HepG2 (cell line): ENCODE results near the gene SETD1B. TPM values are rescaled to one million over a fixed set of nuclear protein-coding genes. Genes with fewer than 3 reads are reported as not detected.

Experiments
- ETV5 ChIP-seq: IDR thresholded peaks from 2 replicates; pipeline ENCODE4 v1.6.1; 2018; ENCODE audit warnings: missing biosample characterization, missing genetic modification reagents, inconsistent platforms, borderline replicate concordance
- HDAC1 ChIP-seq: sonication (generic); formaldehyde crosslinking; IDR thresholded peaks from 2 replicates; pipeline ENCODE4 v1.5.1; 2020; ENCODE audit warnings: mild to moderate bottlenecking, missing genetic modification reagents
- MIER3 ChIP-seq: IDR thresholded peaks from 2 replicates; pipeline ENCODE4 v1.6.1; 2016; ENCODE audit warnings: missing compliant biosample characterization, borderline replicate concordance
- RARG ChIP-seq: sonication (generic); formaldehyde crosslinking; IDR thresholded peaks from 2 replicates; pipeline ENCODE4 v1.4.0; 2020; ENCODE audit warnings: low read depth, mild to moderate bottlenecking, missing genetic modification reagents
- SETDB1 ChIP-seq: sonication (generic); formaldehyde crosslinking; IDR thresholded peaks from 2 replicates; pipeline ENCODE4 v1.5.1; 2020; ENCODE audit warnings: missing genetic modification reagents, mild to moderate bottlenecking, borderline replicate concordance
- SRF ChIP-seq: IDR thresholded peaks from 2 replicates; pipeline ENCODE4 v1.6.1; 2011; ENCODE audit warnings: mild to moderate bottlenecking, low read depth, low read length, moderate library complexity
- SRSF9 ChIP-seq: fragments of 200-400 bp; formaldehyde crosslinking; IDR thresholded peaks from 2 replicates; pipeline ENCODE4 v1.6.1; 2018; ENCODE audit warnings: borderline replicate concordance, mild to moderate bottlenecking, low read depth, low read length; ENCODE audit not compliant: insufficient read depth, poor library complexity, severe bottlenecking
- TOE1 ChIP-seq: sonication (generic); formaldehyde crosslinking; IDR thresholded peaks from 2 replicates; pipeline ENCODE4 v1.4.0; 2020; ENCODE audit warnings: mild to moderate bottlenecking, missing genetic modification reagents
- YEATS2 ChIP-seq: sonication (generic); formaldehyde crosslinking; IDR thresholded peaks from 2 replicates; pipeline ENCODE4 v1.4.0; 2020; ENCODE audit warnings: missing genetic modification reagents, borderline replicate concordance
- ZFP36L1 ChIP-seq: sonication (generic); formaldehyde crosslinking; IDR thresholded peaks from 2 replicates; pipeline ENCODE4 v1.8.0; 2022; ENCODE audit warnings: mild to moderate bottlenecking, missing genetic modification reagents, moderate library complexity
- ZNF34 ChIP-seq: sonication (generic); formaldehyde crosslinking; IDR thresholded peaks from 2 replicates; pipeline ENCODE4 v1.4.0; 2020; ENCODE audit warnings: mild to moderate bottlenecking, missing genetic modification reagents, borderline replicate concordance
- ZNF354B ChIP-seq: sonication (generic); formaldehyde crosslinking; IDR thresholded peaks from 2 replicates; pipeline ENCODE4 v1.8.0; 2022; ENCODE audit warnings: mild to moderate bottlenecking, missing genetic modification reagents
- ZNF510 ChIP-seq: sonication (generic); formaldehyde crosslinking; IDR thresholded peaks from 2 replicates; pipeline ENCODE4 v1.4.0; 2020; ENCODE audit warnings: low read depth, mild to moderate bottlenecking, missing genetic modification reagents
- ZNF563 ChIP-seq: sonication (generic); formaldehyde crosslinking; IDR thresholded peaks from 2 replicates; pipeline ENCODE4 v1.8.0; 2022; ENCODE audit warnings: mild to moderate bottlenecking, moderate library complexity, missing genetic modification reagents
- ZNF878 ChIP-seq: sonication (generic); formaldehyde crosslinking; IDR thresholded peaks from 2 replicates; pipeline ENCODE4 v1.8.1; 2023; ENCODE audit warnings: mild to moderate bottlenecking, missing genetic modification reagents, moderate library complexity
- ZNF883 ChIP-seq: sonication (generic); formaldehyde crosslinking; IDR thresholded peaks from 2 replicates; pipeline ENCODE4 v1.5.1; 2020; ENCODE audit warnings: mild to moderate bottlenecking, missing genetic modification reagents; ENCODE audit errors: not compliant biosample characterization
- polyA plus RNA-seq, 8 experiments: library from polyadenylated mRNA; depleted of rRNA in 3 of 8; stranded (reverse) in 7 of 8; unstranded in 1 of 8; fragments of >200 nt; fragmentation: Illumina TruSeq in 4 of 8; extraction: Trizol in 4 of 8; gene quantifications; 2 replicates each; pipeline versions ENCODE4 v1.2.1 to v1.2.3, GENCODE V29; 2011 to 2016; ENCODE audit warnings: low read depth in 4 of 8, missing spikeins in 1 of 8, mixed read lengths in 1 of 8; ENCODE audit not compliant: insufficient read depth in 1 of 8
- total RNA-seq, 5 experiments: library from RNA; depleted of rRNA; stranded (reverse); fragments of >200 nt; fragmentation: Illumina TruSeq; extraction: Trizol; gene quantifications; 2 replicates each; pipeline ENCODE4 v1.2.3, GENCODE V29; 2016; ENCODE audit warnings: low read depth in 1 of 5
- TF ChIP-seq, protein P1 (sequence below): sonication (generic); formaldehyde crosslinking; IDR thresholded peaks from 2 replicates; pipeline ENCODE4 v1.8.0; 2022; ENCODE audit warnings: missing genetic modification reagents, mild to moderate bottlenecking, moderate library complexity, borderline replicate concordance
- TF ChIP-seq, protein P2 (sequence below): sonication (generic); formaldehyde crosslinking; IDR thresholded peaks from 2 replicates; pipeline ENCODE4 v1.5.1; 2020; ENCODE audit warnings: mild to moderate bottlenecking, missing genetic modification reagents
- TF ChIP-seq, protein P3 (sequence below): sonication (generic); formaldehyde crosslinking; IDR thresholded peaks from 2 replicates; pipeline ENCODE4 v1.5.0; 2020; ENCODE audit warnings: missing genetic modification reagents

Gene SETD1B
- total and polyA plus RNA-seq, 2 of the 13 experiments (the other 11 are each of a cell fraction or from before 2014, with no cell fraction given), result 1.1 to 1.4 TPM

DNA sequence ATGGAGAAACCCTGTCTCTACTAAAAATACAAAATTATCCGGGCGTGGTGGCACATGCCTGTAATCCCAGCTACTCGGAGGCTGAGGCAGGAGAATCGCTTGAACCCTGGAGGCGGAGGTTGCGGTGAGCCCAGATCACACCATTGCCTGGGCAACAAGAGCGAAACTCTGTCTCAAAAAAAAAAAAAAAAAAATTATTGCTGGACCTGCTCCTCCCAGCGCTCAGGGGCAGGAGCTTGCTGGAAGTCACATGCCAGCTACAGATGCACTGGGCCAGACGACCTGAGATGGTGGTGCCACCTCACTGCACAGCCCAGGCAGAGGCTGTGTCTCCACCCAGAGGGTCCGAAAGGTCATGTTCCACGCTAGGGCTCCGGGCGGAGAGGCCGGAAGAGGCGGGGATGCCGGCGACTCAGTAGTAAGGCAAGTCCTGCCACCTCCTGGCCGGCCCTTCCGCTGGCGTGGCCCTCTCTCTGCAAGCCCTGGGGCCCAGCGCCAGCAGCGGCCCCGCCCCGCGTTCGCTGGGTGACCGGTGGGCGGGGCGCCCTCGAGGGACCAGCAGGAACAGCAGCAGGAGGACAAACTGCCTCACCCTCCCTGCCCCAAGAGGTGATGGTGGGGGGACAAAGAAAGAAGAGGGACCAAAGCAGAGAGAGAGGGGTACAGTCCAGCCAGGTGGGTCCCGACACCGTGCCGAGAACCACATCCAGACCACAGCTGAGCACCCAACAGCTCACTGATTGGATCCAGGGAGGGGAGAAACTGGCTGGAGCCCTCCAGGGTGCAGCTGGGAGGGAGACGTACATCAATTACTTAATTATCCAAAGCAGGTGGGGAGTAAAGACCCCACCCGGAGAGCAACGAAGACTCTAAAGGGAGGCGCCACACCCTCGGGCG is 6.7 kb upstream of the SETD1B start (continued):
- TF ChIP-seq, protein P1, sequence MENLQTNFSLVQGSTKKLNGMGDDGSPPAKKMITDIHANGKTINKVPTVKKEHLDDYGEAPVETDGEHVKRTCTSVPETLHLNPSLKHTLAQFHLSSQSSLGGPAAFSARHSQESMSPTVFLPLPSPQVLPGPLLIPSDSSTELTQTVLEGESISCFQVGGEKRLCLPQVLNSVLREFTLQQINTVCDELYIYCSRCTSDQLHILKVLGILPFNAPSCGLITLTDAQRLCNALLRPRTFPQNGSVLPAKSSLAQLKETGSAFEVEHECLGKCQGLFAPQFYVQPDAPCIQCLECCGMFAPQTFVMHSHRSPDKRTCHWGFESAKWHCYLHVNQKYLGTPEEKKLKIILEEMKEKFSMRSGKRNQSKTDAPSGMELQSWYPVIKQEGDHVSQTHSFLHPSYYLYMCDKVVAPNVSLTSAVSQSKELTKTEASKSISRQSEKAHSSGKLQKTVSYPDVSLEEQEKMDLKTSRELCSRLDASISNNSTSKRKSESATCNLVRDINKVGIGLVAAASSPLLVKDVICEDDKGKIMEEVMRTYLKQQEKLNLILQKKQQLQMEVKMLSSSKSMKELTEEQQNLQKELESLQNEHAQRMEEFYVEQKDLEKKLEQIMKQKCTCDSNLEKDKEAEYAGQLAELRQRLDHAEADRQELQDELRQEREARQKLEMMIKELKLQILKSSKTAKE, result peak; percentile 85; the same call in 1 of the 2 replicates
- TF ChIP-seq ETV5 (CRISPR knock-in tag) (peak; percentile 99), RARG (CRISPR knock-in tag) (no peak), YEATS2 (peak; percentile 85; the same call in 1 of the 2 replicates), MIER3 (peak; percentile 20; the same call in 1 of the 2 replicates), HDAC1 (CRISPR knock-in tag) (peak; percentile 62), ZNF878 (no peak), ZNF34 (CRISPR knock-in tag) (no peak), ZNF354B (CRISPR knock-in tag) (no peak), ZNF883 (CRISPR knock-in tag) (no peak), SETDB1 (CRISPR knock-in tag) (no peak), ZNF510 (CRISPR knock-in tag) (no peak), SRSF9 (no peak), ZNF563 (CRISPR knock-in tag) (no peak), TOE1 (CRISPR knock-in tag) (no peak), SRF (0 out of 2 replicates have a peak, but pooled peaks have one; percentile 4), ZFP36L1 (no peak; the same call in 1 of the 2 replicates)
- TF ChIP-seq, protein P2, sequence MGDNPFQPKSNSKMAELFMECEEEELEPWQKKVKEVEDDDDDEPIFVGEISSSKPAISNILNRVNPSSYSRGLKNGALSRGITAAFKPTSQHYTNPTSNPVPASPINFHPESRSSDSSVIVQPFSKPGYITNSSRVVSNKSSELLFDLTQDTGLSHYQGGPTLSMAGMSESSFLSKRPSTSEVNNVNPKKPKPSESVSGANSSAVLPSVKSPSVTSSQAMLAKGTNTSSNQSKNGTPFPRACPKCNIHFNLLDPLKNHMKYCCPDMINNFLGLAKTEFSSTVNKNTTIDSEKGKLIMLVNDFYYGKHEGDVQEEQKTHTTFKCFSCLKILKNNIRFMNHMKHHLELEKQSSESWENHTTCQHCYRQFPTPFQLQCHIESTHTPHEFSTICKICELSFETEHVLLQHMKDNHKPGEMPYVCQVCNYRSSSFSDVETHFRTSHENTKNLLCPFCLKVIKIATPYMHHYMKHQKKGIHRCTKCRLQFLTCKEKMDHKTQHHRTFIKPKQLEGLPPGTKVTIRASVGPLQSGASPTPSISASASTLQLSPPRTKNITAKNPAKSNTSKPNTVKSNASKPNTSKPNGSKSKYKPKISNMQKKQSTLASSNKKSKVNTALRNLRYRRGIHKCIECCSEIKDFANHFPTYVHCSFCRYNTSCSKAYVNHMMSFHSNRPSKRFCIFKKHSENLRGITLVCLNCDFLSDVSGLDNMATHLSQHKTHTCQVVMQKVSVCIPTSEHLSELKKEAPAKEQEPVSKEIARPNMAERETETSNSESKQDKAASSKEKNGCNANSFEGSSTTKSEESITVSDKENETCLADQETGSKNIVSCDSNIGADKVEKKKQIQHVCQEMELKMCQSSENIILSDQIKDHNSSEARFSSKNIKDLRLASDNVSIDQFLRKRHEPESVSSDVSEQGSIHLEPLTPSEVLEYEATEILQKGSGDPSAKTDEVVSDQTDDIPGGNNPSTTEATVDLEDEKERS (CRISPR knock-in tag), result 0 out of 2 replicates have a peak, but pooled peaks have one; percentile 20
- TF ChIP-seq, protein P3, sequence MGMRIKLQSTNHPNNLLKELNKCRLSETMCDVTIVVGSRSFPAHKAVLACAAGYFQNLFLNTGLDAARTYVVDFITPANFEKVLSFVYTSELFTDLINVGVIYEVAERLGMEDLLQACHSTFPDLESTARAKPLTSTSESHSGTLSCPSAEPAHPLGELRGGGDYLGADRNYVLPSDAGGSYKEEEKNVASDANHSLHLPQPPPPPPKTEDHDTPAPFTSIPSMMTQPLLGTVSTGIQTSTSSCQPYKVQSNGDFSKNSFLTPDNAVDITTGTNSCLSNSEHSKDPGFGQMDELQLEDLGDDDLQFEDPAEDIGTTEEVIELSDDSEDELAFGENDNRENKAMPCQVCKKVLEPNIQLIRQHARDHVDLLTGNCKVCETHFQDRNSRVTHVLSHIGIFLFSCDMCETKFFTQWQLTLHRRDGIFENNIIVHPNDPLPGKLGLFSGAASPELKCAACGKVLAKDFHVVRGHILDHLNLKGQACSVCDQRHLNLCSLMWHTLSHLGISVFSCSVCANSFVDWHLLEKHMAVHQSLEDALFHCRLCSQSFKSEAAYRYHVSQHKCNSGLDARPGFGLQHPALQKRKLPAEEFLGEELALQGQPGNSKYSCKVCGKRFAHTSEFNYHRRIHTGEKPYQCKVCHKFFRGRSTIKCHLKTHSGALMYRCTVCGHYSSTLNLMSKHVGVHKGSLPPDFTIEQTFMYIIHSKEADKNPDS (CRISPR knock-in tag), result no peak
